T-helper 2 cell treated with Interferon-gamma antibody and Interleukin-4, amounts not matched to agents 100 ng/mL and 5 ng/mL, for 36 hours (primary cell): ENCODE data around the gene SPEM2. TPM values are rescaled to one million over a fixed set of nuclear protein-coding genes. Genes with fewer than 3 reads are reported as not detected.

Source experiments
- intact Hi-C: fragments of 100-400 bp; cut with micrococcal nuclease; formaldehyde crosslinking; loops from one replicate; pipeline ENCODE4 v1.15.1; 2023
- total RNA-seq: library from RNA; stranded (reverse); gene quantifications from 2 replicates; pipeline ENCODE4 v1.2.3, GENCODE V29; 2022

The SPEM2 gene
- total RNA-seq, 1 donor from 2014 or later: not detected

GRCh38 chr17:7419819-7420610 lies 5.4 kb upstream of the SPEM2 start, which contains the start of gene SPEM1:
Gene SPEM1 (plus strand): TSS chr17:7420324. CDS start chr17:7420385, 61 bp downstream.
- intact Hi-C loops: no loop called here

- intact Hi-C loops: no loop called here
Measured at GRCh38 chr17:7421186-7421585, 4.2 kb upstream of the SPEM2 start.

- intact Hi-C loops: no loop called here
Measured at GRCh38 chr17:7423679-7424078, 1.7 kb upstream of the SPEM2 start.

- intact Hi-C loops: no loop called here
Measured at GRCh38 chr17:7425756-7426155, 340 bp downstream of the SPEM2 start.

GRCh38 chr17:7426203-7426863 lies 917 bp downstream of the SPEM2 start:
- intact Hi-C loops: no loop called here

GRCh38 chr17:7426896-7427489 lies 1.6 kb downstream of the SPEM2 start:
- intact Hi-C loops: no loop called here

- intact Hi-C loops: no loop called here
Measured at GRCh38 chr17:7427549-7427948, 2.1 kb downstream of the SPEM2 start.

GRCh38 chr17:7428557-7428956 lies 3.1 kb downstream of the SPEM2 start, which contains the start of gene SPEM3:
Gene SPEM3 (plus strand): TSS chr17:7428857. CDS start chr17:7428903, 46 bp downstream.
- intact Hi-C loops: no loop called here

GRCh38 chr17:7429722-7430121 lies 4.3 kb downstream of the SPEM2 start:
- intact Hi-C loops: no loop called here

GRCh38 chr17:7431231-7431630 lies 5.8 kb downstream of the SPEM2 start:
- intact Hi-C loops: no loop called here

GRCh38 chr17:7432296-7432695 lies 6.9 kb downstream of the SPEM2 start:
- intact Hi-C loops: no loop called here

GRCh38 chr17:7435676-7436555 lies 10.5 kb downstream of the SPEM2 start:
- intact Hi-C loops: loop anchor here (1.0 to 5.0 kb wide), 9 partner anchors 19 to 252 kb away; partner anchors contain the start of genes CTDNEP1, EIF5A, ELP5 and NEURL4

GRCh38 chr17:7436556-7437368 lies 11.3 kb downstream of the SPEM2 start:
- intact Hi-C loops: loop anchor here (1.0 to 5.0 kb wide), 3 partner anchors 109 to 184 kb away; partner anchors contain the start of genes CTDNEP1, ELP5, NEURL4 and SENP3

- intact Hi-C loops: loop anchor here (1.0 to 5.0 kb wide), 3 partner anchors 110 to 185 kb away; partner anchors contain the start of genes CTDNEP1, ELP5, NEURL4 and SENP3
Measured at GRCh38 chr17:7437369-7437863, 12.0 kb downstream of the SPEM2 start.

GRCh38 chr17:7437950-7438614 lies 12.7 kb downstream of the SPEM2 start:
- intact Hi-C loops: loop anchor here (1.0 to 5.0 kb wide), 3 partner anchors 111 to 186 kb away; partner anchors contain the start of genes CTDNEP1, ELP5, NEURL4 and SENP3

- intact Hi-C loops: loop anchor here (5.0 kb wide), 2 partner anchors 112 to 187 kb away; partner anchors contain the start of genes CTDNEP1, ELP5 and NEURL4
Measured at GRCh38 chr17:7438656-7439460, 13.4 kb downstream of the SPEM2 start.

- intact Hi-C loops: loop anchor here (5.0 kb wide), 2 partner anchors 112 to 187 kb away; partner anchors contain the start of genes CTDNEP1, ELP5 and NEURL4
Measured at GRCh38 chr17:7439462-7440112, 14.2 kb downstream of the SPEM2 start, which contains the start of gene FGF11. Gene FGF11 (plus strand): TSS chr17:7439512. CDS start chr17:7439621, 109 bp downstream.
